ENCODE data around the gene QSOX2. TPM values are rescaled to one million over a fixed set of nuclear protein-coding genes. Genes with fewer than 3 reads are reported as not detected.

The QSOX2 gene
- total RNA-seq, 1 experiment from 2014 or later: 34.6 TPM

GRCh38 chr9:136274786-136275654 is 29.4 kb upstream of the QSOX2 start:
- Histone ChIP-seq H3K4me1 (ENCODE audit: control insufficient read depth in 1 of 2, insufficient read depth in 2 of 2, low read length in 2 of 2) (no peaks in the 10 kb centered on the region), H4K20me1 (ENCODE audit: insufficient read depth) (no peaks in the 10 kb centered on the region), H3K9ac (ENCODE audit: low read length) (no peak overlapping the region), H3K27me3 (ENCODE audit: insufficient read depth, low read length) (no peaks in the 10 kb centered on the region), H3K36me3 (ENCODE audit: control insufficient read depth in 1 of 2, insufficient read depth in 2 of 2, low read length in 2 of 2) (no peaks in the 10 kb centered on the region), H3K9me3 (ENCODE audit: control insufficient read depth in 1 of 2, insufficient read depth in 1 of 2, low read depth in 1 of 2, low read length in 2 of 2) (no peaks in the 10 kb centered on the region), H3K4me3 (replicated peaks in 1 of 2; ENCODE audit: low read depth in 1 of 2, low read length in 2 of 2) (no peak overlapping the region), H3K9me2 (ENCODE audit: insufficient read depth) (no peaks in the 10 kb centered on the region), H3K4me2 (ENCODE audit: low read length) (no peak overlapping the region), H3K79me2 (ENCODE audit: insufficient read depth, low read length) (no peaks in the 10 kb centered on the region), H3K27ac (ENCODE audit: low read depth, low read length) (no peak overlapping the region), H2AFZ (ENCODE audit: low read depth, low read length, poor library complexity, severe bottlenecking) (no peak overlapping the region)
- ChIA-PET POLR2A (no interaction called here), CTCF (no interaction called here), RAD21 (ENCODE audit: low non-redundant PET in 1 of 2, low total read pairs in 2 of 2, uncharacterized antibody in 2 of 2, unreplicated experiment in 2 of 2) (no interaction called here)
- no TSS peak for BruUV-seq (replicated peaks)
- DNase-seq (ENCODE audit: low read depth, low spot score) (no peak), ATAC-seq (no peak)
- TF ChIP-seq EGR1 (IDR thresholded peaks at IDR 0.05; ENCODE audit: low read depth) (no peak), EZH2phosphoT487 (IDR thresholded peaks at IDR 0.05; ENCODE audit: borderline replicate concordance) (no peak), POLR2A (IDR thresholded peaks at IDR 0.05; ENCODE audit: borderline replicate concordance, extremely low read depth, insufficient read depth, insufficient read length) (no peak), FOSL1 (IDR thresholded peaks at IDR 0.05; ENCODE audit: low read depth) (no peak), ZBTB33 (IDR thresholded peaks at IDR 0.05; ENCODE audit: extremely low read depth, insufficient replicate concordance, low read length) (no peak), CTCF (IDR thresholded peaks at IDR 0.05 in 2 of 3, conservative IDR thresholded peaks at IDR 0.05 in 1 of 3; ENCODE audit: borderline replicate concordance in 1 of 3, insufficient read depth in 1 of 3, low read depth in 2 of 3, low read length in 2 of 3) (no peak)
- intact Hi-C loops (cut with micrococcal nuclease): no loop called here
